ENCODE measurements around the gene WDR89.
"Not testable (repeated sequence)": the region's sequence is repeated elsewhere in the genome, so short reads cannot be mapped to it uniquely, and the experiment has no call there.

The WDR89 gene

DNA sequence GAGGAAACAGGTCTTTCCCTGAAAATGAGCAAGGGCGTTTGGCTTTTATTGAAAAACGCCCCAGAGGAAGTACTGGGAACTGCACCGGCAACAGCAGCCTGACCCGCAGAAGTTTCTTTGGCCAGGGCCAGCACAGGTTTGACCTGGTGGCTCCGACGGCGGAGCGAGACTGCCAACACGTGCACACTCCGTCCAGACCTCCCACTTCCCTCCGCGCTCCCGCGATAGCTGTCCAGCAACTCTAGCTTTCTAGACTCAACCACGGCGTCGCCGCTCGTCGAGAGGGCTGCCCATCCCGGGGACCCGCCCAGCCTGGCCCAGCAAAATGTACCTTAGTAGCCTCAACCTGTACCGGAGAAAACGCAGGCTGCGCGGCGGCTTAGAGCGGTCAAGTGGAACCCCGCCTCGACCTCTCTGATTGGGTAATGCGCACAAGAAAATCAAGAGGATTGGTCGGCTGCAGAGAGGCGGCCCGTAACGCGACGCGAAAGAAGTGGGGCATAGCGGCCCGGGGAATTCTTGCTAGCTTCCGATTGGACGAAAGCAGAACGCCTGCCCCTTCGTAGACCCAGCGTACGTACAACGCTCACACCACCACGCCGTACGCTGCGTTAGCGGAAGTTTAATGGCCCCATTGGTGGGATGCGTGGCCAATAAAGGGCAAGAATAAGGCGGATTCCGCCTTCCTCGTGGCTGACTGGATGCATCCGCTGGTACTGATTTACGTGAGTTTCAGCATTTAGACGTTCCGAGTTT, at the start of gene WDR89:
TSS of gene WDR89 (minus strand) at position 399 of the 756 bp plus-strand sequence. CDS start 41,929 bp downstream, outside the sequence.
- peak; percentile 98 to 99 for DNase-seq

DNA sequence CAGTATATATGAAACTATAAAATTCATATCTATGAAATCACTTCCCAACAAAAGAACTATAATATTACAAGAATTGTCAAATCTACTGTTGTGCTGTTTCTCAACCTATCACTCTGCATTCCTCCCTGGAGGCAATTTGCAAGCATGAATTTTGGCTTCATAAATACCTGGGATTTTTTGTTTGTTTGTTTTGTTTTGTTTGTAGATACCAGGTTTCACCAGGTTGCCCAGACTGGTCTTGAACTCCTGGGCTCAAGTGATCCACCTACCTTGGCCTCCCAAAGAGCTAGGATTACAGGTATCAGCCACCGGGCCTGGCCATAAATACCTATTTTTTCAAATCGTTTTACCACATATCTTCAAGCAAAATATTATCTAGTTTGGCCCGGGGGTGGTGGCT, 47.5 kb upstream of the WDR89 start:
- DNase-seq, result no peak

- no peak for DNase-seq
Observed at GRCh38 chr14:63686926-63687325, 45.3 kb upstream of the WDR89 start.

DNA sequence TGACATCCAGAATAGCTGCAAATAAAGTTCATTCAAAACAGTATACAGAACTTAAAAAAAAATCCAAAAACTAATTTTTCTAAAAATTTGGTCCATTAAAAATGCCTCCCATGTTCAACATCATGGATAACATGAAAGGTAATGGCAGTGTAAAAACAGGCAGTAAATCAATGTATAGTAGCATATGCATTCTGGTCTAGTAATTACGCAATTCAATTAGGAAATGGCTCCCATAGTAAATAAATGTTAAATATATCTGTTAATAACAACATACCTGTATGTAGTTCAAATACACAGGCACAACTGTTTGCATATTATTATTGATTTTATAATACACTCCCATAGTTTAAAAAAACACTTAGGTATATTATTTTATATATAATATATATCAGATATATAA, 43.7 kb upstream of the WDR89 start:
- no peak for DNase-seq

DNA sequence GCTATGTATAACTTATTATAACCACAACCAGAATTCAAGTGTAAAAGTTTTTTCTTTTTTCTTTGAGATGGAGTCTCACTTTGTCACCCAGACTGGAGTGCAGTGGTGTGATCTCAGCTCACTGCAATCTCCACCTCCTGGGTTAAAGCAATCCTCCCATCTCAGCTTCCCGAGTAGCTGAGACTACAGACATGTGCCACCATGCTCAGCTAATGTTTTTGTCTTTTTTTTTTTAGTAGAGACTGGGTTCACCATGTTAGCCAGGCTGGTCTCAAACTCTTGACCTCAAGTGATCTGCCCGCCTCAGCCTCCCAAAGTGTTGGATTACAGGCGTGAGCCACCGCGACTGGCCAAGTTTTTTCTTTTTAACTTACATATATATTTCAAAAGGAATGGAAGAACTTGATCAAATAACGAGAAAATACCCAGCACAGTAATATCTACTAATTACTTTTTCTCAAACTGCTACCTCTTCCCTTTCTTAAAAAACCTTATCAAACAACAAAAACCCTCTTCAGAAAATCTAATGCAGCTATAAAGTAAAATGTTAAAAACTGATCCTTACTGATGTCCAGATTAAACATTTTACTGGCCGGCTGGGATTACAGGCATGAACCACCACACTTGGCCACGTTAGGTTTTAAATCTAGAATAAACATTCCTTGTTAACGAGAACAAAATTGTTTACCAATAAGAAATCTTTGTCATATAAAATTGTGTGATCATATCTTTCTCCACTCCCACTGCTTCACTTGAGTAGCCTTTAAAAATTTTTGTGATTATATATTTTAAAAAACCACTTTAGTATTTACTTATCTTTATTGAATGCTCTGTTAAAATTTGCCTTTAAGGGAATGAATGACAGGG, 41.3 kb upstream of the WDR89 start:
- no peak for DNase-seq

GRCh38 chr14:63678536-63678935, 36.9 kb upstream of the WDR89 start:
- DNase-seq, result no peak

- no peak for DNase-seq
Observed at GRCh38 chr14:63677891-63678379, 36.3 kb upstream of the WDR89 start.

DNA sequence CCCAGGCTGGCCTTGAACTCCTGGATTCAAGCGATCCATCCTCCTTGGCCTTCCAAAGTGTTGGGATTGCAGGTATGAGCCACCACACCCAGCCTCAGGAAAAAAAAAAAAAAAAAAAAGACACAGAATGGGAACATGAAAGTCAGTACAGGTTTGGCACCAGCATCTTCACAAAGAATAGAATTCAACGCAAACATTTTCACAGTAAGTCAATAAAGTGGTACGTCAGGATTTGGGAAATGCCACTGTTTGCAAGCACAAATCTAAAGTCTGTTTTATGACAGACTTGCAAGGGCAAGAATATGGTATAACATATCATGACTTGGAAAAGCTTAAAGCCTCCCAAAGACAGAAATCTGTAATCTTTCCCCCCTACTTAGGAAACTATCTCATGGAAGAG, 34.9 kb upstream of the WDR89 start:
- DNase-seq, result no peak

- no peak for DNase-seq
Observed at GRCh38 chr14:63673886-63674497, 32.3 kb upstream of the WDR89 start.

DNA sequence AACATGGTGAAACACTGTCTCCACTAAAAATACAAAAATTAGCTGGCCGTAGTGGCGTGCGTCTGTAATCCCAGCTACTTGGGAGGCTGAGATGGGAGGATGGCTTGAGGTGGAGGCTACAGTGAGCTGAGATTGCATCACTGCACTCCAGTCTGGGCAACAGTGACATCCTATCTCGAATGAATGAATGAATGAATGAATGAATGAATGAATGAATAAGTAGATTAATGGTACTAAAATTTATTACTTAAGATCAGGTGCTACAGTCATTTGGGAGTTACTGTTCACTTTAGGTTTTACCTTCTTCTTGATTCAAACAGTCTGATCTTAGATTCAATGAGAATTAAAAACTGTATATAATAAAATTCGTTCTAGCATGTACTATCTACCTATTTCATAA, 31.6 kb upstream of the WDR89 start:
- DNase-seq, result no peak

DNA sequence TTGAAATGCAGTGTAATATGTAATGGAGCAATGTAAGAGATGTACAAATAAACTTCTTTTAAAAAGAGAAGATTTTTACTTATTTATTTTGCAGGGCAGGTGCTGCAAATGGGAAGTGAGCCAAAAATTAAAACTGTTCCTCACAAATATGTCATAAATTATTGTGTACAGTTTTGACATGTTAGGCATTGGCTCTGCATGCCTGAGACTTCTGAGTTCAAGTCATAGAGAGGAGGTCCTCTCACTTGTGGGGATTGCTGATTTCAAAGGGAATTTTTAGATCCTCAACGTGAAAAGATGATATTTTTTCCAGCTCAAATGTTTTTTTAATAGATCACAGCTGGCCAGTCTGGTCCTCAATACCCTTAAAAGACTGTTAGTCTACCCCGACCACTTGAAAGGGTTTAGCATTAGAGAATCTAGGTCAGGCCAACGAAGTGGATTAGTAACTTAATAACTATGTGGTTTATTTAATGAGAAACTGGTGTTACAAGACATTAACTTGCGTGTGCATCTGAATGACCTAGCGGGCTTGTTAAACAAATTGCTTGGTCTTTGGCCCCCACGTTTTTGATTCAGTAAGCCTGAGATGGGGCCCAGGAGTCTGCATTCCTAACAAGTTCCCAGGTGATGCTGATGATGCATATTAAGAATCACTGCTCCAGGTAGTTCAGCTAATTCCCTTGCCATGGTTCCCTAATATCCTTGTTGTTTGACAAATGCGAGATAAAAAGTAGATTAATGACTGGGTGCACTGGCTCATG, 30.9 kb upstream of the WDR89 start:
- no peak for DNase-seq

GRCh38 chr14:63671987-63672386, 30.3 kb upstream of the WDR89 start:
- DNase-seq, result peak in 1 of 2 experiments; percentile 20

DNA sequence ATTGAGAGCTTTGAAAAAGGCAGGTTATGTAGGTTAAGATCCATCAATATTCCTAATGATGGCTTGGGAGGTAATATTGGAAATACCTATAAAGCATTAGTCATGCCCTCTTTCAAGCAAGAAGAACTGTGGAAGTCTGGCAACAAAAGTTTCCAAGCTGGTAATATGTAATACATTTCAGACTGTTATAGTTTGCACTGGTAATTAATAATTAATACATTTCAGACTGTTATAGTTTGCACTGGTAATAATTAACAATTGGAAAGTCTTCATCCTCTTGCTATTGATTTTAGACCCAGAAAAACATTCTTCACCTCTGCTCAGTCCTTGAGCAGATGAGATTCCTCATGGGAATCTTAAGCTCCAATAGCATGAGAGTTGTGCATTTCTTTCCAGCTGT, 29.0 kb upstream of the WDR89 start:
- no peak for DNase-seq

DNA sequence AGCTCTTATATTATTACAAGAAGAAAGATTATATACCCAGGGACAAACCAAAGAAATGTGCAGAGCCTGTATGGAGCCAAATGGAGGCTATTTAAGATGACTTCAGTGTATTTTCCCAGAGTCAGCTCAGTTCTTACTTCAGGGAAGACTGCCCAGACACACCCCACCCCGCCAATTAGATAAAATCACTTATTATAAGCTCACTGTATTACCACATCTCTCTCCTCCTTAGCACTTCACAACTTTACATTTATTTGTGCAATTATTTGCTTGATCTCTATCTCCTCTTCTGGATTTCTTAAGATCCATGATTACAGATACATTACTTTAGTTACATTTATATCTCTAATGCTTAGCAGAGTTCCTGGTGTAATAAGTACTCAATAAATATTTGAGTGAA, 24.7 kb upstream of the WDR89 start:
- no peak for DNase-seq

GRCh38 chr14:63663428-63664341, 22.0 kb upstream of the WDR89 start:
- DNase-seq, result no peak

DNA sequence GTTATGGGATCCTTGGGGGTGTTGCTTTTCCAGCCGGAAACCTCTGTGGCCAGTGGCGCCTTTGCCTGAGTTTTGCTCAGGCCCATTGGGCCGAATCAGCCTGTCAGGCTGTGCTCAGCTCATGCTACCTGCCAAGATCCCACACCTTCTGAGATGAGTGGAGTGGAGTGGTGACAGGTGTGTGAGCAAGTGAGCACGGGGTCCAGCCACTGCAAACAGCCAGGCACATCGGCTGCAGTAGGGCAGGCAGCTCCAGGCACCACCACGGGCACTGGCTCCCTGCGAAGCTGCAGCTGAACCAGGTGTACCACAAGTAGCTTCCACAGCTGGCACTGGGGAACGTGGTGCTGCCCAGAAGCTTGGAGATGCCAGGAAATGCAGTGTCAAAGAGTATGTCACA, 21.1 kb upstream of the WDR89 start:
- DNase-seq, result no peak

DNA sequence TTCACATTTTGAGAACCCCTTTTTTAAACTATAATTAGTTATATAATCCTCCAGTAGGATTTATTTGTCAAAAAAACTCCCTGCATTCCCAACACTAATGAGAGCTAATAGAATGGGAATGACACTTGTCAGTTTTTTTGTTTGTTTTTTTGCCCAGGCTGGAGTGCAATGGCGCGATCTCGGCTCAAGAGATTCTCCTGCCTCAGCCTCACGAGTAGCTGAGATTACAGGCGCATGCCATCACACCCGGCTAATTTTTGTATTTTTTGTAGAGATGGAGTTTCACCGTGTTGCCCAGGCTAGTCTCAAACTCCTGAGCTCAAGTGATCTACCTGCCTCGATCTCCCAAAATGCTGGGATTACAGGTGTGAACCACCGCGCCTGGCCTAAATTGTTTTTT, 20.2 kb upstream of the WDR89 start:
- DNase-seq, result not testable (repeated sequence)

DNA sequence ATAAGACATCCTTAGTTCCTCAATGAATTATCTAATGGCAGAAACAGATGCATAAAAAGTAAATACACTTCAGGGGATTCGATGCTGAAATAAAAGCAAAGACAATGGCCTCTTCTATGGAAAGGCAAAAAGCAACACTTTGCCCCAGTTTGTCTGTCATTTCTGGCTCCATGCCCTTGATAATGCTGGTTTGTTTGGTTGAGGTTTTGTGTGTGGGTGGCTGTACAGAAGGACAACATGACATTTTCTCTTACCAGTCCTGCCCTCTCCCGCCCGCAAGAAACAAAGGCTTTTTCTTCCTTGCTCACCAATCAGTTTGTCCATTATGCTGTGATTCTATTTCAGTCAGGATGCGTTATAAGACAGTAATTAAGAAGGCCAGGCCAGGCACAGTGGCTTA, 18.1 kb upstream of the WDR89 start:
- no peak for DNase-seq

GRCh38 chr14:63656194-63656593, 14.5 kb upstream of the WDR89 start:
- DNase-seq, result no peak

DNA sequence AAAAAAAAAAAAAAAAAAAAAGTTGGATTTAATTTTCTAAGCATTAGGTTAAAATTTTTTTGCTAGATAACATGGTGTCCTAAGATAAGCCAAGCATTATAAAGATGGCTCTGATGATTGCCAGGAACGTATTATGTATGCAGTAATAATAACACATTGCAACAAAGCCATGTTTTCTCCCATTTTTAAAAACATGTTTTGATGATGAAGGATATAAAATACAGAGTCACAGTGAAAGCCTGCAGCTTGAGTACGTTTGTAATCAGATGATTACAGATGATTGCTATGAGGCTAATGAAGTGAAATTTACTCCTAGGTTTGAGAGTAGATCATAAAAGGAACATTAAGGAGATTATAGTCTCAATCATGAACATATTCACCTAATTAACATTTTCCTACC, 13.3 kb upstream of the WDR89 start:
- DNase-seq, result no peak

DNA sequence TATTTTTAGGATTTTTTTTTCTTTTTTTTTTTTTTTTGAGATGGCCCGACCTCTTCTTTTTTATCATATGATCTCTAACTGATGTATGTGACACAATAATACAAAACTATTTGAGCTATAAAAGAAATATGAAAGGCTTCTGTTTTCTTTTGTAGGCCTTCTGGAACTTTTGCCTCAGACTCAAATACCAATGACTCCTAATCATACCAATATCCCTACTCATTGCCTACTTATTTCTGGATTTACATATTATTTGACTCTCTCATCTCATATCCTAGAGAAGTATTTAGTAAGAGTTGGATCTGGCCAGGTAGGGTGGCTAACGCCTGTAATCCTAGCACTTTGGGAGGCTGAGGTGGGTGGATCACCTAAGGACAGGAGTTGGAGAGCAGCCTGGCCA, 12.7 kb upstream of the WDR89 start:
- DNase-seq, result no peak

DNA sequence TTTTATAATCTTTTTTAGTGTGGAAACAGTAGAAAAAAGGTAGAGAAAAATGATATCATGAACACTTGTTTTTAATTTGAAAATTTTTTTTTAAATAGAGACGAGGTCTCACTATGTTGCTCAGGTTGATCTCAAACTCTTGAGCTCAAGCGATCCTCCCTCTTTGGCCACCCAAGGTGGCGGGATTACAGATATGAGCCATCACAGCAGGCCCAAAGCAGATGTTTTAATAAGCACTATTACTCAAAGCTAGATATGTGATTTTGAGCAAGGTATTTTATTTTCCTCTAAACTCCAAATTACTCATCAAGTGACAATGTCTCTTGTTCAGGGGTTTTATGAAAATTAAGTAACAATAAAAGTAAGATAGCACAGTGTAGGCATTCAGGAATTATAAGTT, 10.7 kb upstream of the WDR89 start:
- no peak for DNase-seq

All from SHP77 (cell line).